ENCODE measurements around the gene CD6. TPM values are rescaled to one million over a fixed set of nuclear protein-coding genes. Genes with fewer than 3 reads are reported as not detected.

The CD6 gene
- total and polyA plus RNA-seq, 2 of the 8 experiments (the other 6 are each of a cell fraction or from before 2014, with no cell fraction given): 0.03 TPM; not detected in 1

DNA sequence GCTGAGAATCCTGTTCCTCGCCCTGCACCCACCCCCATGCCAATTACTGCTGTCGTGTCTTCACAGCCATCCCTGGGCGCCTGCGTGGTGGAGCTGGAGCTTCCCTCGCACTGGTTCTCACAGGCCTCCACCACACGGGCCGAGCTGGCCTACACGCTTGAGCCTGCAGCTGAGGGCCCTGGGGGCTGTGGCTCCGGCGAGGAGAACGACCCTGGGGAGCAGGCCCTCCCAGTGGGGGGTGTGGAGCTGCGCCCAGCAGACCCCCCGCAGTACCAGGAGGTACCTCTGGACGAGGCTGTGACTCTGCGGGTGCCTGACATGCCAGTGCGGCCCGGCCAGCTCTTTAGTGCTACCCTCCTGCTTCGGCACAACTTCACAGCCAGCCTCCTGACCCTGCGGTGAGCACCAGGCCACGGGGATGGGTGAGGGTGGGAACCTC is 42.9 kb upstream of the CD6 start (continued):
- TF ChIP-seq CHD7 (IDR thresholded peaks at IDR 0.05; ENCODE audit: insufficient replicate concordance, low read length): no peak
- TF ChIP-seq RBBP5 (IDR thresholded peaks at IDR 0.05; ENCODE audit: borderline replicate concordance, low read depth, low read length): no peak
- TF ChIP-seq BRCA1 (IDR thresholded peaks at IDR 0.05; ENCODE audit: low read depth, low read length): no peak
- TF ChIP-seq HDAC6 (IDR thresholded peaks at IDR 0.05; ENCODE audit: low read depth, low read length): no peak
- no peak for TF ChIP-seq EP300 (IDR thresholded peaks at IDR 0.05; ENCODE audit: borderline replicate concordance in 1 of 2, low read depth in 2 of 2, low read length in 2 of 2)
- TF ChIP-seq, protein P1, sequence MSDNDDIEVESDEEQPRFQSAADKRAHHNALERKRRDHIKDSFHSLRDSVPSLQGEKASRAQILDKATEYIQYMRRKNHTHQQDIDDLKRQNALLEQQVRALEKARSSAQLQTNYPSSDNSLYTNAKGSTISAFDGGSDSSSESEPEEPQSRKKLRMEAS (IDR thresholded peaks at IDR 0.05): no peak

Data from H1 (cell line).